ENCODE results near the gene PTTG1IP.

The PTTG1IP gene

GRCh38 chr21:44846485-44847260 is 26.8 kb downstream of the PTTG1IP start:
- 70% methylated on average over 27 of the region's 27 CpGs for WGBS
- H3K79me1 ChIP-seq (replicated peaks; ENCODE audit: low read length, poor library complexity, severe bottlenecking) = peaks cover 25% of the 10 kb centered on the region
- no peaks in the 10 kb centered on the region for H3K9me3 ChIP-seq (ENCODE audit: control insufficient read depth, low read length)
- no peak overlapping the region for H4K91ac ChIP-seq (ENCODE audit: low read length)
- peaks cover 23 to 27% of the 10 kb centered on the region in 2 experiments for H3K27me3 ChIP-seq (ENCODE audit: control insufficient read depth in 1 of 2, insufficient read depth in 1 of 2, low read length in 2 of 2)
- no peak overlapping the region for H3K27ac ChIP-seq (ENCODE audit: low read length, poor library complexity, severe bottlenecking)
- no peak overlapping the region for H2AFZ ChIP-seq (ENCODE audit: low read depth, low read length)
- no peak overlapping the region for H2AK5ac ChIP-seq (ENCODE audit: low read length, severe bottlenecking)
- no peak overlapping the region for H3K23ac ChIP-seq (ENCODE audit: low read length in 2 of 2)
- H3K4me3 ChIP-seq (ENCODE audit: insufficient read depth in 1 of 2, low read depth in 1 of 2, low read length in 2 of 2) = peak overlapping the region in 1 of 2 experiments; percentile 71
- peak overlapping the region in 1 of 2 experiments; percentile 18 for H2BK12ac ChIP-seq (ENCODE audit: low read length in 2 of 2)
- peak; percentile 24 for DNase-seq
- peaks cover 35 to 48% of the 10 kb centered on the region in 2 experiments for H3K36me3 ChIP-seq (ENCODE audit: control insufficient read depth in 1 of 2, insufficient read depth in 2 of 2, low read depth in 1 of 2, low read length in 2 of 2)
- H3K4me1 ChIP-seq (ENCODE audit: control insufficient read depth, insufficient read depth, low read depth, low read length) = peaks cover 18% of the 10 kb centered on the region
- H2BK15ac ChIP-seq (ENCODE audit: low read depth, poor library complexity, severe bottlenecking) = no peak overlapping the region
- H2BK5ac ChIP-seq (ENCODE audit: low read depth, low read length, poor library complexity, severe bottlenecking) = no peak overlapping the region
- H3K9ac ChIP-seq (ENCODE audit: low read length) = peak overlapping the region; percentile 78
- no peak overlapping the region for H3K14ac ChIP-seq (ENCODE audit: low read length in 2 of 2)
- H2BK120ac ChIP-seq (ENCODE audit: low read depth, low read length) = no peak overlapping the region
- no peak overlapping the region for H3K4me2 ChIP-seq (ENCODE audit: low read length, poor library complexity, severe bottlenecking)
- peak overlapping the region in 1 of 2 experiments; percentile 89 for H3K4ac ChIP-seq (ENCODE audit: low read depth in 1 of 2, low read length in 2 of 2)
- peak overlapping the region; percentile 35 for H4K8ac ChIP-seq (ENCODE audit: low read length)
- no peak overlapping the region for H3K18ac ChIP-seq (ENCODE audit: low read depth in 1 of 2, low read length in 2 of 2)

DNA sequence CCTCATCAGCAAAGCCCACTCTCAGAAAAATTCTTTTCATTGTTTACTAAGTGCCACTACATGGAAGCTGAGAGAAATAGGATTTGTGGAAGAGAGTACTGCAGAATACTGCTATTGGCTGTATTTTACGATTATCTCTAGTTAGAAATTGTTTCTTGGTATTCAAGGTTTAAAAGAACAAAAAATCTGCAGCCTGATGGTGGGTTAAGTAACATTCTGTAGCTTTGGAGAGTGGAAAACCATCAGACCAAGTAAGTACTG is 27.3 kb downstream of the PTTG1IP start:
- peak overlapping the region; percentile 48 for H3K4me2 ChIP-seq (ENCODE audit: low read length, poor library complexity, severe bottlenecking)
- H3K4me1 ChIP-seq (ENCODE audit: control insufficient read depth, insufficient read depth, low read depth, low read length) = peaks cover 18% of the 10 kb centered on the region
- no peak overlapping the region for H3K18ac ChIP-seq (ENCODE audit: low read depth in 1 of 2, low read length in 2 of 2)
- H3K14ac ChIP-seq (ENCODE audit: low read length in 2 of 2) = no peak overlapping the region
- no peak overlapping the region for H2AFZ ChIP-seq (ENCODE audit: low read depth, low read length)
- H3K9me3 ChIP-seq (ENCODE audit: control insufficient read depth, low read length) = no peaks in the 10 kb centered on the region
- H2BK15ac ChIP-seq (ENCODE audit: low read depth, poor library complexity, severe bottlenecking) = no peak overlapping the region
- peak overlapping the region in 1 of 2 experiments; percentile 71 for H3K4me3 ChIP-seq (ENCODE audit: insufficient read depth in 1 of 2, low read depth in 1 of 2, low read length in 2 of 2)
- no peak overlapping the region for H2BK5ac ChIP-seq (ENCODE audit: low read depth, low read length, poor library complexity, severe bottlenecking)
- no peak overlapping the region for H3K4ac ChIP-seq (ENCODE audit: low read depth in 1 of 2, low read length in 2 of 2)
- no peak overlapping the region for H3K27ac ChIP-seq (ENCODE audit: low read length, poor library complexity, severe bottlenecking)
- no peak for DNase-seq
- H3K23ac ChIP-seq (ENCODE audit: low read length in 2 of 2) = no peak overlapping the region
- peaks cover 27 to 32% of the 10 kb centered on the region in 2 experiments for H3K27me3 ChIP-seq (ENCODE audit: control insufficient read depth in 1 of 2, insufficient read depth in 1 of 2, low read length in 2 of 2)
- peak overlapping the region; percentile 78 for H3K9ac ChIP-seq (ENCODE audit: low read length)
- H3K36me3 ChIP-seq (ENCODE audit: control insufficient read depth in 1 of 2, insufficient read depth in 2 of 2, low read depth in 1 of 2, low read length in 2 of 2) = peaks cover 30 to 45% of the 10 kb centered on the region in 2 experiments
- no peak overlapping the region for H4K8ac ChIP-seq (ENCODE audit: low read length)
- H2BK120ac ChIP-seq (ENCODE audit: low read depth, low read length) = no peak overlapping the region
- H4K91ac ChIP-seq (ENCODE audit: low read length) = no peak overlapping the region
- peaks cover 22% of the 10 kb centered on the region for H3K79me1 ChIP-seq (replicated peaks; ENCODE audit: low read length, poor library complexity, severe bottlenecking)
- H2AK5ac ChIP-seq (ENCODE audit: low read length, severe bottlenecking) = no peak overlapping the region
- 58% methylated on average over 1 of the region's 1 CpG for WGBS
- no peak overlapping the region for H2BK12ac ChIP-seq (ENCODE audit: low read length in 2 of 2)

GRCh38 chr21:44845418-44846223 is 27.9 kb downstream of the PTTG1IP start:
- Histone ChIP-seq H2AFZ (ENCODE audit: low read depth, low read length) (no peak overlapping the region), H2BK12ac (ENCODE audit: low read length in 2 of 2) (peak overlapping the region in 1 of 2 experiments; percentile 38), H2AK5ac (ENCODE audit: low read length, severe bottlenecking) (no peak overlapping the region), H2BK5ac (ENCODE audit: low read depth, low read length, poor library complexity, severe bottlenecking) (no peak overlapping the region), H3K9me3 (ENCODE audit: control insufficient read depth, low read length) (no peaks in the 10 kb centered on the region), H3K27ac (ENCODE audit: low read length, poor library complexity, severe bottlenecking) (no peak overlapping the region), H3K14ac (ENCODE audit: low read length in 2 of 2) (no peak overlapping the region), H3K4me3 (ENCODE audit: insufficient read depth in 1 of 2, low read depth in 1 of 2, low read length in 2 of 2) (peak overlapping the region; percentile 17 to 71), H4K8ac (ENCODE audit: low read length) (peak overlapping the region; percentile 19), H4K91ac (ENCODE audit: low read length) (no peak overlapping the region), H3K4me1 (ENCODE audit: control insufficient read depth, insufficient read depth, low read depth, low read length) (peaks cover 18% of the 10 kb centered on the region), H2BK120ac (ENCODE audit: low read depth, low read length) (no peak overlapping the region), H3K27me3 (ENCODE audit: control insufficient read depth in 1 of 2, insufficient read depth in 1 of 2, low read length in 2 of 2) (peaks cover 28 to 37% of the 10 kb centered on the region in 2 experiments), H3K4me2 (ENCODE audit: low read length, poor library complexity, severe bottlenecking) (peak overlapping the region; percentile 48), H3K4ac (ENCODE audit: low read depth in 1 of 2, low read length in 2 of 2) (no peak overlapping the region), H3K79me1 (replicated peaks; ENCODE audit: low read length, poor library complexity, severe bottlenecking) (peaks cover 19% of the 10 kb centered on the region), H3K18ac (ENCODE audit: low read depth in 1 of 2, low read length in 2 of 2) (peak overlapping the region; percentile 11 to 37), H2BK15ac (ENCODE audit: low read depth, poor library complexity, severe bottlenecking) (no peak overlapping the region), H3K23ac (ENCODE audit: low read length in 2 of 2) (no peak overlapping the region), H3K9ac (ENCODE audit: low read length) (peak overlapping the region; percentile 78), H3K36me3 (ENCODE audit: control insufficient read depth in 1 of 2, insufficient read depth in 2 of 2, low read depth in 1 of 2, low read length in 2 of 2) (peaks cover 25 to 40% of the 10 kb centered on the region in 2 experiments)
- DNase-seq = peak; percentile 67
- WGBS = 23% methylated on average over 32 of the region's 34 CpGs

- Histone ChIP-seq H2AK5ac (ENCODE audit: low read length, severe bottlenecking) (no peak overlapping the region), H3K23ac (ENCODE audit: low read length in 2 of 2) (no peak overlapping the region), H2AFZ (ENCODE audit: low read depth, low read length) (no peak overlapping the region), H2BK15ac (ENCODE audit: low read depth, poor library complexity, severe bottlenecking) (no peak overlapping the region), H2BK120ac (ENCODE audit: low read depth, low read length) (no peak overlapping the region), H3K4me2 (ENCODE audit: low read length, poor library complexity, severe bottlenecking) (no peak overlapping the region), H3K4ac (ENCODE audit: low read depth in 1 of 2, low read length in 2 of 2) (no peak overlapping the region), H3K36me3 (ENCODE audit: control insufficient read depth in 1 of 2, insufficient read depth in 2 of 2, low read depth in 1 of 2, low read length in 2 of 2) (peaks cover 11 to 29% of the 10 kb centered on the region in 2 experiments), H3K27me3 (ENCODE audit: control insufficient read depth in 1 of 2, insufficient read depth in 1 of 2, low read length in 2 of 2) (peaks cover 30 to 43% of the 10 kb centered on the region in 2 experiments), H3K9me3 (ENCODE audit: control insufficient read depth, low read length) (no peaks in the 10 kb centered on the region), H2BK5ac (ENCODE audit: low read depth, low read length, poor library complexity, severe bottlenecking) (no peak overlapping the region), H2BK12ac (ENCODE audit: low read length in 2 of 2) (no peak overlapping the region), H4K8ac (ENCODE audit: low read length) (no peak overlapping the region), H3K4me1 (ENCODE audit: control insufficient read depth, insufficient read depth, low read depth, low read length) (peaks cover 18% of the 10 kb centered on the region), H3K14ac (ENCODE audit: low read length in 2 of 2) (no peak overlapping the region), H3K18ac (ENCODE audit: low read depth in 1 of 2, low read length in 2 of 2) (no peak overlapping the region), H4K91ac (ENCODE audit: low read length) (no peak overlapping the region), H3K79me1 (replicated peaks; ENCODE audit: low read length, poor library complexity, severe bottlenecking) (peaks cover 9% of the 10 kb centered on the region), H3K4me3 (ENCODE audit: insufficient read depth in 1 of 2, low read depth in 1 of 2, low read length in 2 of 2) (no peak overlapping the region), H3K27ac (ENCODE audit: low read length, poor library complexity, severe bottlenecking) (no peak overlapping the region), H3K9ac (ENCODE audit: low read length) (no peak overlapping the region)
- no peak for DNase-seq
- 75% methylated on average over 16 of the region's 16 CpGs for WGBS
Measured at GRCh38 chr21:44844256-44844655, 29.2 kb downstream of the PTTG1IP start.
